Peyer's patch (tissue), 4 donors: Measurements from ENCODE around the gene ZNF670. TPM values are rescaled to one million over a fixed set of nuclear protein-coding genes. Genes with fewer than 3 reads are reported as not detected.

Source experiments
- DNase-seq, 3 donors: peaks; one replicate each; pipeline ENCODE4 v3.0.0-alpha.2; 2017 to 2019
- H3K27ac ChIP-seq, 4 donors: fragments of 200-600 bp; sonication (generic); one replicate each; pipeline ENCODE4 v1.5.1; 2016 to 2019
- H3K27me3 ChIP-seq, 2 donors: fragments of 200-600 bp; sonication (generic); one replicate each; pipeline ENCODE4 v1.5.1; 2019
- H3K36me3 ChIP-seq, 3 donors: fragments of 200-600 bp; sonication (generic); one replicate each; pipeline ENCODE4 v1.5.1; 2016 to 2019
- H3K4me1 ChIP-seq, 4 donors: fragments of 200-600 bp; sonication (generic); one replicate each; pipeline ENCODE4 v1.5.1; 2016 to 2019
- H3K4me3 ChIP-seq, 4 donors: fragments of 200-600 bp; sonication (generic); 1 replicate in 3 of 4; 2 replicates in 1 of 4; pipeline ENCODE4 v1.5.1; 2016 to 2019; ENCODE audit warnings: mild to moderate bottlenecking in 1 of 4
- H3K9me3 ChIP-seq, 4 donors: fragments of 200-600 bp; sonication (generic); one replicate each; pipeline ENCODE4 v1.5.1; 2016 to 2019; ENCODE audit warnings: mild to moderate bottlenecking in 1 of 4
- CTCF ChIP-seq, 6 experiments: fragments of 450-650 bp in 4 of 6; fragments of 200-600 bp in 2 of 6; sonication (generic) in 1 of 6; IDR thresholded peaks; one replicate each; pipeline ENCODE4 v1.5.1; 2017 to 2019; ENCODE audit warnings: antibody characterized with exemption in 6 of 6, mild to moderate bottlenecking in 3 of 6, moderate library complexity in 1 of 6
- POLR2A ChIP-seq, 2 donors: fragments of 450-650 bp; IDR thresholded peaks; one replicate each; pipeline ENCODE4 v1.5.1; 2017; ENCODE audit warnings: antibody characterized with exemption in 2 of 2, mild to moderate bottlenecking in 2 of 2, moderate library complexity in 2 of 2
- total RNA-seq, 4 donors: library from RNA; depleted of rRNA; stranded (reverse); fragments of >200 nt; gene quantifications; one replicate each; pipeline ENCODE4 v1.1.0, GENCODE V29; 2016

ZNF670 gene
- total RNA-seq, 4 donors from 2014 or later: 1.8 to 5.8 (median 2.0) TPM

DNA sequence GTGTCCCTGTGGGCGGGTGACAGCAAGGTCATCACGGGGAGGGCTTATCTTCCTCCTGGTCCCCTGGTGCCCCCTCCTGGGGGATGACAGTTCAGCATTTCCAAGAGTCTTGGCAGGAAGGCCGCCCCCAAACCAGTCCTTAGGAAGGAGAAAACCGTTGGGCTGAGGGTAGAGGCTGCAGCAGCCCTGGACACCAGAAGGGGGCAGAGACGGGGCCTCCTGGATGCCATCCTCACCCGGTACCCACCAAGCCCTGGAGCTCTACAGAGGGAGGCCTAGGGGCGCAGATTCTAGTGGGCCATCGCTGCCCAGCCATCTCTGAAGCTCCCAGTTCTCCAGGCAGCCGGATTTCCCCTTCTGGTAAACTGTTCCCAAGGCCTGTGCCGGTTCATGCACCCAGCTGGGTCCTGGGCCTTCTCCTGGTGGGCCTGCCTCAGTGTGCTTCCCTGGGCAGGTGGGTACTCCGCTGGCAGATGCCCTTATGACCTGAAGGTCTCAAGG lies 40.4 kb upstream of the ZNF670 start:
- peak in 1 of 6 experiments; percentile 17 for TF ChIP-seq CTCF (IDR thresholded peaks at IDR 0.05)
- TF ChIP-seq POLR2A (IDR thresholded peaks at IDR 0.05): no peak
- no peaks in the 10 kb centered on the region for H3K4me1 ChIP-seq
- H3K9me3 ChIP-seq: no peaks in the 10 kb centered on the region
- no peak overlapping the region for H3K27ac ChIP-seq
- no peaks in the 10 kb centered on the region for H3K36me3 ChIP-seq
- no peak overlapping the region for H3K4me3 ChIP-seq
- no peak for DNase-seq
- no peaks in the 10 kb centered on the region for H3K27me3 ChIP-seq

DNA sequence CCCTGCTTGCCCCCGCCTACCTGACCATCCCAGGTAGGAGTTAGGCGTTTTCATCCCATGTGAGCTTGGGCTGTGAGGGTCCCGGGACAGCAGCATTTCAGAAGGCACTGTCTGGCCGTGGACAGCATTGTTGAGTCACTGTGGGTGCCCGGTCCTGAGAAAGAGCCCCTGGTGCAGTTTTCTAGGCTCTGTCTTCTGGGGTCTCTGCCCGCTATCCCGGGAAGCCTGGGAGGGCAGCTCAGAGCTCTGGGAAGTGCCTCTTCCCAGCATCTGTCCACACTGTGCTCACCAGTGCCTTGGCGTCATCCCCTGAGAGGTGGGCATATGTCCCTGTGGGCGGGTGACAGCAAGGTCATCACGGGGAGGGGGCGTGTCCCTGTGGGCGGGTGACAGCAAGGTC lies 36.9 kb upstream of the ZNF670 start:
- DNase-seq: no peak
- Histone ChIP-seq H3K27ac (no peak overlapping the region), H3K36me3 (no peaks in the 10 kb centered on the region), H3K27me3 (no peaks in the 10 kb centered on the region), H3K4me1 (peaks cover 0 to 13% (median 5%) of the 10 kb centered on the region in 4 donors), H3K9me3 (no peaks in the 10 kb centered on the region), H3K4me3 (no peak overlapping the region)
- TF ChIP-seq CTCF (IDR thresholded peaks at IDR 0.05) (no peak), POLR2A (IDR thresholded peaks at IDR 0.05) (no peak)

DNA sequence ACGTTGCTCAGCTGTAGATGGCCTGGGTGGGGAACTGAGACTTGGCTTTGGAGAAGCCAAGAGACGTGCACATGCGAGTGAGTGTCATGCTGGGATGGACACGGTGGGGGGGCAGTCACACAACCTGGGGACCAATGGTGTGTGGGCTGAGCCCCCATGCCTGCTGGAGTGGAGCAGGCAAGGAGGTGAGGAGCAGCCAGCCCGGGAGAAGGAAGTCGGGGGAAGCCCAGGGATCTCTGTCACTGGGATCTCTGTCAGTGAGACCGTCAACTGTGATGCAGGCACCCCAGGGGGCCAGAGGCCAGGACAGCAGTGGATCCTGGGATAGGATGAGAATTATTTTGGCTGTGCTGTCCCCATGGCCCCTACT lies 36.5 kb upstream of the ZNF670 start:
- DNase-seq: no peak
- H3K4me3 ChIP-seq: no peak overlapping the region
- no peak overlapping the region for H3K27ac ChIP-seq
- H3K36me3 ChIP-seq: no peaks in the 10 kb centered on the region
- H3K4me1 ChIP-seq: peaks cover 0 to 13% (median 6%) of the 10 kb centered on the region in 4 donors
- H3K27me3 ChIP-seq: no peaks in the 10 kb centered on the region
- TF ChIP-seq POLR2A (IDR thresholded peaks at IDR 0.05): no peak
- no peak for TF ChIP-seq CTCF (IDR thresholded peaks at IDR 0.05)
- no peaks in the 10 kb centered on the region for H3K9me3 ChIP-seq

- Histone ChIP-seq H3K27me3 (no peaks in the 10 kb centered on the region), H3K27ac (no peak overlapping the region), H3K9me3 (no peaks in the 10 kb centered on the region), H3K36me3 (no peaks in the 10 kb centered on the region), H3K4me1 (peaks cover 0 to 13% (median 6%) of the 10 kb centered on the region in 4 donors), H3K4me3 (no peak overlapping the region)
- TF ChIP-seq POLR2A (IDR thresholded peaks at IDR 0.05): no peak
- no peak for TF ChIP-seq CTCF (IDR thresholded peaks at IDR 0.05)
- DNase-seq: no peak
Measured at GRCh38 chr1:247114351-247115140, 35.9 kb upstream of the ZNF670 start.

DNA sequence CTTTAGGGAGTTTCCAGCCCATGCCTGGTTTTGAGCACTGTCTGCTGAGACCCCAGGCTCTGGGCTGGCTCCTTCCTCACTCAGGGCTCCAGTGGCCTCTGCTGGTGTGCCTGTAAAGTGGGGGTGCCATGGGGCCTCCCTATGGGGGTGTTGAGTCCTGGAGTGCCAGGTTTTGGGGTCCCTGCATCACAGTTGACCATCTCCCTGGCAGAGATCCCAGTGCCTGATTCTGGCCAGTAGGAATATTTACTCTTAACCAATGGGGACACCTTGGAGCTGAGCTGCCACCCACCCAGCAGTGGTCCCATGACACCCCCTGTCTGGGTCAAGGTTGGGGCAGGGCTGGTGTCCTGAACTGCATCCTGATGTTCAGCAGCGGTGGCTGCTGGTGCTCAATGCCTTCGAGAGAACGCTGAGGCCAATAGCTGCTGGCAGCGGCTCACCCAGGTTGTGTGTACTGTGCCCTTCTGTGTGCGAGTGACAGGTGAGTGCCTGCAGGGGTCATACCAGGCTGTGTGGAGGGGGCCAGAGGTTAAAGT lies 35.2 kb upstream of the ZNF670 start:
- peaks cover 0 to 13% (median 6%) of the 10 kb centered on the region in 4 donors for H3K4me1 ChIP-seq
- H3K27me3 ChIP-seq: no peaks in the 10 kb centered on the region
- H3K9me3 ChIP-seq: no peaks in the 10 kb centered on the region
- no peak overlapping the region for H3K4me3 ChIP-seq
- no peak for DNase-seq
- no peak overlapping the region for H3K27ac ChIP-seq
- TF ChIP-seq CTCF (IDR thresholded peaks at IDR 0.05): no peak
- TF ChIP-seq POLR2A (IDR thresholded peaks at IDR 0.05): no peak
- no peaks in the 10 kb centered on the region for H3K36me3 ChIP-seq
